ENCODE results near the gene SOS1.

The SOS1 gene

DNA sequence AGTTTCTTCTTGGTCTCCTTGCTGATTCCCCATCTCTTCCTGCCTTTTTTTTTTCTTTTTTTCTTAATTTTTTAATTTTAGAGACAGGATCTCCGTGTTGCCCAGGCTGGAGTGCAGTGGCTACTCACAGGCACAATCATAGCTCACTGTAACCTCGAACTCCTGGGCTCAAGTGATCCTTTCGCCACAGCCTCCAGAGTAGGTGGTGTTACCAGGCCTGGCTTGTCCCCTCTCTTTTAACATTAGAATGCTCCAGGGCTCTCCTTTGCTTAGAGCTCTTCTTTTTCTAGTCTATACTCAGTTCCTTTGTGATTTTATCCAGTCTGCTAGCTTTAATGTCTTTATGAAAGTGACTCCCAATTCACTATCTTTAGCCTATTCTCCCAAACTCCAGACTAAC lies 141.9 kb downstream of the SOS1 start:
- TF ChIP-seq, protein P1, sequence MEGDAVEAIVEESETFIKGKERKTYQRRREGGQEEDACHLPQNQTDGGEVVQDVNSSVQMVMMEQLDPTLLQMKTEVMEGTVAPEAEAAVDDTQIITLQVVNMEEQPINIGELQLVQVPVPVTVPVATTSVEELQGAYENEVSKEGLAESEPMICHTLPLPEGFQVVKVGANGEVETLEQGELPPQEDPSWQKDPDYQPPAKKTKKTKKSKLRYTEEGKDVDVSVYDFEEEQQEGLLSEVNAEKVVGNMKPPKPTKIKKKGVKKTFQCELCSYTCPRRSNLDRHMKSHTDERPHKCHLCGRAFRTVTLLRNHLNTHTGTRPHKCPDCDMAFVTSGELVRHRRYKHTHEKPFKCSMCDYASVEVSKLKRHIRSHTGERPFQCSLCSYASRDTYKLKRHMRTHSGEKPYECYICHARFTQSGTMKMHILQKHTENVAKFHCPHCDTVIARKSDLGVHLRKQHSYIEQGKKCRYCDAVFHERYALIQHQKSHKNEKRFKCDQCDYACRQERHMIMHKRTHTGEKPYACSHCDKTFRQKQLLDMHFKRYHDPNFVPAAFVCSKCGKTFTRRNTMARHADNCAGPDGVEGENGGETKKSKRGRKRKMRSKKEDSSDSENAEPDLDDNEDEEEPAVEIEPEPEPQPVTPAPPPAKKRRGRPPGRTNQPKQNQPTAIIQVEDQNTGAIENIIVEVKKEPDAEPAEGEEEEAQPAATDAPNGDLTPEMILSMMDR (IDR thresholded peaks at IDR 0.05; ENCODE audit: low read depth, low read length), result no peak
- no peak overlapping the region for H3K4me3 ChIP-seq (replicated peaks in 1 of 2; ENCODE audit: low read depth in 2 of 2, low read length in 2 of 2)
- DNase-seq (ENCODE audit: low read depth in 2 of 2), result no peak

DNA sequence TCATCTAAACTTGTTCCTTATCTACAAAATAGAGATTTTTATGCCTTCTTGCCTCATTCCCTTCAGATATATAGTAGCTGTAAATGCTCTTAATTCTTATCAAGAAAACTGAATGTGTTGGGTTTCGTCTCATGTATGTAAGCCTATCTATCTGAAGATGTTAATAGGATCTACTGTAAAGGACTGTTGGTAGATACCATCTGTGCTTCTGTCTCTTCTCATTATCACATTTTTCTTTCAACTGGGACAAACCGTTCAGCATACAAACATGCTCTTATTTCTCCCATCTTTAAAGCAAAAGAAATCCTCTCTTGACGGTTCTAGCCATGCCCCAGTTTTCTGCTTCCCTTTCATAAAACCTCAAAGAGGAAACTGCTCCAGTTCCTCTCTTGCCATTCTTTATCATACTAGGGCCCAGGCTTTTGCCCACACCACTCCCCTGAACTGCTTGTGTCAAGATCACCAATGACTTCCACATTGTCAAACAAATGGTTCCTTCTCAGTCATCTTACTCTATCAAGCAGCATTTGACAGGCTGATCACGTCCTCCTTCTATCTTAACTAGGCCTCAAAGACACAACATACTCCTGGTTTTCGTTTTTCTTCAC lies 142.5 kb downstream of the SOS1 start:
- TF ChIP-seq, protein P1 (IDR thresholded peaks at IDR 0.05; ENCODE audit: low read depth, low read length), result no peak
- no peak for DNase-seq (ENCODE audit: low read depth in 2 of 2)
- no peak overlapping the region for H3K4me3 ChIP-seq (replicated peaks in 1 of 2; ENCODE audit: low read depth in 2 of 2, low read length in 2 of 2)

DNA sequence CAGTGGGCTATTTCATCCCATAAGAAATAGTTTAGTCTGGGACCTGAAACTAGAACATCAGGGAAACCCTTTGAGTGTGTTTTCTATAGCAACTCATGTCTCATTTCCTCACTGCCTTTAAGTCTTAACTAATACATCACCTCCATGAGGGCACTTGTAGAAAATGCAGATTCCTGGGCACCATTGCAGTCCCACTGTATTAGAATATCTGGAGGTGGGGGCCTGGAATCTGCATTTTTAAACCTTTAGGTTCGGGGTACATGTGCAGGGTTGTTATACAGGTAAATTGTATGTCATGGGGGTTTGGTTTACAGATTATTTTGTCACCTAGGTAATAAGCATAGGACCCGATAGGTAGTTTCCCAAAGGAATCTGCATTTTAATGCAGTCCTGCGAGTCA lies 143.8 kb downstream of the SOS1 start:
- no peak for DNase-seq (ENCODE audit: low read depth in 2 of 2)
- TF ChIP-seq, protein P1 (IDR thresholded peaks at IDR 0.05; ENCODE audit: low read depth, low read length), result no peak
- no peak overlapping the region for H3K4me3 ChIP-seq (replicated peaks in 1 of 2; ENCODE audit: low read depth in 2 of 2, low read length in 2 of 2)

DNA sequence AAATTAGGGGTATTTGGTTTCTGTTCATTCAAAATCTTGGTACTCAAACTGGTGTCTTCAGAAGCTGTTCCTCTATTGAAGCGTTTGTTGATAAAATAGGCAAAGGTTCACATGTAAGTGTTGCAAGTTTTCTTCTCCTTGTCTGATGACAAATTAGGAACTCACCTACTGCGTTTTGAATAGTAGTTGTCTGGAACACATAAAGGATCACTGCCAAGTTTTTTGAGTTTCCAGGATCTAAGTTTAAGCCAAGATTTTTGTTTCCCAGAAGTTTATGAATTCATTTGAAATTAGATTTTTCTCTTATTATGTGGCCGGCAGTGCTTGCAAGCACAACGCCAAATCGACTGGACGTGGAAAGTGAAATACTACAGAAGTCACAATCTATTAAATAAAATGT lies 145.8 kb downstream of the SOS1 start:
- TF ChIP-seq, protein P1 (IDR thresholded peaks at IDR 0.05; ENCODE audit: low read depth, low read length), result no peak
- no peak for DNase-seq (ENCODE audit: low read depth in 2 of 2)
- no peak overlapping the region for H3K4me3 ChIP-seq (replicated peaks in 1 of 2; ENCODE audit: low read depth in 2 of 2, low read length in 2 of 2)

DNA sequence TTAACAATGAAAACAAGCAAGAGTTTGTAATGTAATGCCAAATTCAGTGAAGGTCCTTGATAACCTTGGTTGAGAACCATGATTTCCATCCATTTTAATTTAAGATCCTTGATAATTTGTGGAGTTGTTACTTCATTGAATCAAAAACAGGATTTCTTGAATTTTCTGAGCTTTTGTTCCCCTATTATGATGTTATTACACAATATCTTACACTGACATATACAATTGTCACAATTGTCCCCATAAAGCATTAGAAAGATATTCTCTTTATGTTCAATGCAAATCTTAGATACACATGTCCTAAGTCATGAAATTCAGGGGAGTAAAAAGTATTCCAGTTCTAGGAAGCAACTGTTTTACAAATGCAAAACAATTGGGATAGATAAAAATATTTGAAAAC lies 147.6 kb downstream of the SOS1 start:
- TF ChIP-seq, protein P1 (IDR thresholded peaks at IDR 0.05; ENCODE audit: low read depth, low read length), result no peak
- H3K4me3 ChIP-seq (replicated peaks in 1 of 2; ENCODE audit: low read depth in 2 of 2, low read length in 2 of 2), result no peak overlapping the region
- no peak for DNase-seq (ENCODE audit: low read depth in 2 of 2)

DNA sequence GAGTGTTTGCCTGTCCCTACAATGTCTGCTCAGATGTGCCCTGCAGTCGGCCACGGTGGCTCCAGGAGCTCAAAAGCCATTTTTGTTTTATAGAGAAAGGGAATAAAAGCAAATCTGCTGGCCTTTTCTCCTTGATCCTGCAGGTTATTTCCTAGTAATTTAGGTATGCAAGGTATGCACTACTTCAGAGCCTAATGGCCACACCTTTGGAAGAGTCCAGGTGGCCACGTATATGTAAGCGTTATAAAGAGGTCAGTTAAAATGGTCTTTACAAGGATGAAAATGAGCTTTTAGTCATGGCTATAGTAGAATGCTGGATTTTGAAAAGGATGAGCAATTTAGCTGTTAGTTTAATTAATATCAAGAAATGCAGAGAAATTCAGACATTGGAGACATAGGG lies 149.5 kb downstream of the SOS1 start:
- TF ChIP-seq, protein P1 (IDR thresholded peaks at IDR 0.05; ENCODE audit: low read depth, low read length), result no peak
- no peak for DNase-seq (ENCODE audit: low read depth in 2 of 2)
- H3K4me3 ChIP-seq (replicated peaks in 1 of 2; ENCODE audit: low read depth in 2 of 2, low read length in 2 of 2), result no peak overlapping the region

DNA sequence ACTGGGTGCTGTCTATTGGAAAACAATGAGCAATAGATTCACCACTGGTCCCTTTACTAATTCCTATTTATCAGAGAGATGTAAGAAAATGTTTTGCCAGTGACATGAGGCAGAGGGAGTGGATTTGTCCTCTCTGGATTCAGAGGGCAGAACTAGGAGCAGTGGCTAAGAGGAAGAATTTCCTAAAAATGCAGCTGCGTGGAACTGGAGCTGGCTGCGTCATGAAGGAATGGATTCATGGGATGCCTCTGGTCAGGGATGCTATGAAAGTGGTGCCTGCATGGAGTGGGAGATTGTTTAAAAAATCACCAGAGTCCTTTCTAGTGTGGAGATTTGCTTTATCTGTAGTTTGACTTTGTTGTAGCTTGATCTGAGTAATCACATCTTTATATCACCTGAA lies 152.8 kb downstream of the SOS1 start:
- no peak for DNase-seq (ENCODE audit: low read depth in 2 of 2)
- no peak overlapping the region for H3K4me3 ChIP-seq (replicated peaks in 1 of 2; ENCODE audit: low read depth in 2 of 2, low read length in 2 of 2)
- TF ChIP-seq, protein P1 (IDR thresholded peaks at IDR 0.05; ENCODE audit: low read depth, low read length), result no peak

Measured in cardiac fibroblast (primary cell).